HG03460 (cell line): Measurements from ENCODE around the gene NPIPB2.
A peak's percentile ranks its signal among the peaks of the same experiment; 100 is the strongest.
"Not testable (repeated sequence)": the region's sequence is repeated elsewhere in the genome, so short reads cannot be mapped to it uniquely, and the experiment has no call there.

Experiments
- ATAC-seq: cut with Tn5 transposase; IDR thresholded peaks from one replicate; pipeline ENCODE4 v1.9.1; 2021; ENCODE audit not compliant: unreplicated experiment

Gene NPIPB2

DNA sequence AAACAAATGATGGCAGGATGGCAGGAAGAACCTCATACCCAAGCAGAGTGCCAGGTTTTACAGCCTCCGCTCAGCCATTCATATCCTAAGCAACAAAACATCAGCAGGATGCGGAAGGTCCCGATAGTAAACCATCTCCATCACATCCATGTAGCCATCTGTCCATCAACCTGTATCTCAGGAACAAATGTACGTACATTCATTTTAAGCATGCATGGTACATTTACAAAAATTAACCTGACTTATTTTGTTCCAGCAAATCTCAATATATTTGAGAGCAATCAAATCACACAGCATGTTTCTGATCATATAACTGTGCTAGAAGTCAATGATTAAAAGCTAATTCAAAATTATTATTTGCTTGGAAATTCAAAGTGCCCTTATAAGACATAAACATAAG, at the start of gene NPIPB2:
TSS of gene NPIPB2 (minus strand) at position 101 of the 400 bp plus-strand sequence. CDS start at position 101, 0 bp downstream.
- not testable (repeated sequence) for ATAC-seq

DNA sequence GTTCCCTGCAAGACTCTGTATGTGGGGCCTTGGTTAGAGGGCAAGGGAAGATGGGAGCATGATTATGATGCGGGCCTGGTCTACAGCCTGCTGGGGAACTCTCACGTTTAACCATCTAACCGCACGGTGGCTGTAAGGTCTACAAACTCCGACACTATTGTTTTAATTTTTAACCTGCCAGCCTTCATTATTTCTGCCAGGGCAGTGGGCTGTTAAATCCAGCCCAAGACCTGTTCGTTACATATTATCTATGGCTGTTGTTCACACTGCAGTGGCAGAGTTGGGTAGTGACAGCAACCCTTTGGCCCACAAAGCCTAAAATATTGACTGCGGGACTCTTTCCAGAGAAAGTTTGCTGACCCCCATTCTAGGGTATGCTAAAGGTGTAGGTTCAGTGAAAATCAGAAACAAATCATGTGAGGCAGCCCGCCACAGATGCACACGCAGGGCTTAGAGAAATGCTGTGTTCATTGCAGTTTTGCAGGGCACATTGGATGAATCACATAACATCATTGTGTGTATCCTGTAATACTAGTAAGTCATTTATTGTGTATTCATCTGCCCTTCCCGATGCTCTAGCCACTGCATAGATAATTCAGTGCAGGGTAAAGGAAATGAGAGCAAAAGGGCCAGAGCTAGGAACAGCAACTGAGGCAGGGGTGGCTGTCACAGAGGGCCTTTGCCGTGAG, 49.0 kb upstream of the NPIPB2 start:
- ATAC-seq = peak; percentile 63

DNA sequence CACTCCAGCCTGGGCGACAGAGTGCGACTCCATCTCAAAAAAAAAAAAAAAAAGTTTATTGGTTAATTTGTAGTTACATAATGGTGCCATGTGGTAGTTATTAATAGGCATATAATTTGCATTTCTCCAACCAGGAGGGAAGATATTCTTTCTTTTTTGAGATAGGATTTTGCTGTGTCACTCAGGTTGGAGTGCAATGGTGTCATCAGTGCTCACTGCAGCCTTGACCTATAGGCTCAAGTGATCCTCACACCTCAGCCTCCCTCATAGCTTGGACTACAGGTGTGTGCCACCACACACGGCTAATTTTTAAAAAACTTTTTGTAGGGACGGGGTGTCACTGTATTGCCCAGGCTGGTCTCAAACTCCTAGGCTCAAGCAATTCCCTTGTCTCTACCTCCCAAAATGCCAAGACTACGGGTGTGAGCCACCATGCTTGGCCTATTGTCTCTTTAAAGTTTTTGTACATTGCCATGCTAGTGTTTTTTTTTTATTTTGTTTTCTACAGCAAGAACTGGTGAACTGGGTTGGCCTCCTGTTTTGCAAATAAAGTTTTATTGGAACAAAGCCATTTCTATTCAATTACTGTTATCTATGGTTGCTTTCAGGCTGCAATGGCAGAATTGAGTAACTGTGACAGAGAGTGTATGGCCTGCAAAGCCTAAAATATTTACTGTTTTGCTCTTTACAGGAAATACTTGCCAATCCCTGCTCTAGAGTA, 46.6 kb upstream of the NPIPB2 start:
- no peak for ATAC-seq

DNA sequence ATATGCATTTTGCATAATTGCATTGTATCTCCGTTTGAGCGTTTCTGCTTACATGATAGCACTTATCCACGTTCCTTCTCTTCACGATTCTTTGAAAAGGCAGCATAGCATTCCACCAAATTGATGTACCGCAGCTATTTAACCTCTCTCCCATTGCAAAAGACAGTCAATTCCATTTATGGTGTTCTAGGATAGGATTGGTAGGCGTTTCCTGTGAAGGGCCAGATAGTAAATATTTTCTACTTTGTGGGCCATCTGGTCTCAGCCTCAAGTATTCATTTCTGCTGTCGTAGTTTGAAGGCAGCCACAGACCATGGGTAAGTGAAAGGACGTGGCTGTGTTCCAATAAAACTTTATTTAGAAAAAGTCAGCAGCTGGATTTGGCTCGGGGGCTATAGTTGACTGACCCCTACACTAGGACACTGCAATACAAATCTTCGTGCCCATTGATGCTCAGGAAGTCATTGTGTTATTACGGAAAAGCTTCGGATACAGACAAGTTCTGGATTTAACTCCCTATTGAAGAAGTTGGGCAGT, 44.7 kb upstream of the NPIPB2 start:
- no peak for ATAC-seq

DNA sequence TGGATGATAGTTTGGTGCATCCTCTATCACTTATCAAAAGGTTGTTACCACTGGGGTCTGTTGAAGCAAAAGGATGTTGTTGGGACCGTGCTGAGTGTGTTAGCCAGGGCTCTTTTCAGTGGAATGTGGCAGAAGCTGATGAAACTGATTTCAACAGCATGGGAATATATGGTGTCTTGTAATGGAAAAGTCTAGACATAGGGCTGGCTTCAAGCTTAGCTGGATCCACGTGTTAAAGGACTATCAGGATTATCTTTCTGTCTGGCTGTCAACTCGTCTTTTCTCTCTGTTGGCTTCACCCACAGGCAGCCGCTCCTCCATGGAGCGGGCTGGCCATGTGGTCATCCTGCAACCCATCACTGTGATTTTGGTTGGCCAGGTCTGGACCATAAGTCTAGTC, 43.4 kb upstream of the NPIPB2 start:
- ATAC-seq = no peak

DNA sequence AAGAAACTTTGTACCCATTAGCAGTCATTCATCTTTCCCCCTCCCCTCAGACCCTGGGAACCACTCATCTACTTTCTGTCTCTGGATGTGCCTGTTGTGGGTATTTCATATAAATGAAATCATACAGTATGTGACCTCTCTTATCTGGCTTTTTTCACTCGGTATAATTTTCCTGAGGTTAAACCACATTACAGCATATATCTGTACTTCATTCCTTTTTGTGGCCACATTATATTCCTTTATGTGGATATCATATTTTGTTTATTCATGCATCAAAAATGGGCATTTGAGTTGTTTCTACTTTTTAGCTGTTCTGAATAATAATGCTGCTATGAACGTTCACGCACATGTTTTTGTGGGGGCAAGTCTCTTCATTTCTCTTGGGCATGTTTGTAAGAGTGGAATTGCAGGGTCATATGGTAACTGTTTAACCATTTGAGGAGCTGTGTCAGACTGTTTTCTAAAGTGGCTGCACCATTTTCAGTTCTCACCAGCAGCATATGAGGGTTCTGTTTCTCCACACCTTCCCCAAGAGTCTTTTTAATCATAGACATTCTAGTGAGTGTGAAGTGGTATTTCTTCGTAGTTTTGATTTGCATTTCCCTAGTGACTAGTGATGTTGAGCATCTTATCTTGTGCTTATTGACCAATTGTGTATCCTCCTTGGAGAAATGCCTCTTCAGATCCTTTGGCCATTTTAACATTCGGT, 38.4 kb upstream of the NPIPB2 start:
- ATAC-seq = peak; percentile 29

DNA sequence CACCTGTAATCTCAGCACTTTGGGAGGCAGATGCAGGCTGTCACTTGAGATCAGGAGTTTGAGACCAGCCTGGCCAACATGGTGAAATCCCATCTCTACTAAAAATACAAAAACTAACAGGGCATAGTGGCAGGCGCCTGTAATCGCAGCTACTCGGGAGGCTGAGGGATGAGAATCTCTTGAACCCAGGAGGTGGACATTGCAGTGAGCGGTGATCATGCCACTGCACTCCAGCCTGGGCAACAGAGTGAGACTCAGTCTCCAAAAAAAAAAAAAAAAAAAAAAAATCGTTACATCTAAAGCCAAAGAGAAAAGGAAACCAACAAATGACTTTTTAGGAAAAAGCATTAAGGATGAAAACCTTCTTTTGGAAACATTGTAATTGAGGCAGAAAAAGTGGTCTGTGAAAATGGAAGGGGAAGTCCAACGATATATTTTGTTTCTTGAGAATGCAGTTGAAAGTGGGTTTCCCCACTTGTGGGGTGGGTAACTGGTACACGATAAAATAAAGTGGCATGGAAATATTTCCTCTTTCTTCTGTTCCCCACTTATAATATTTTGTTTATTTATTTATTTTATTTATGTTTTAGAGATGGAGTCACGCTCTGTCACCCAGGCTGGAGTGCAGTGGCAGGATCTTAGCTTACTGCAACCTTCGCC, 37.3 kb upstream of the NPIPB2 start:
- no peak for ATAC-seq

DNA sequence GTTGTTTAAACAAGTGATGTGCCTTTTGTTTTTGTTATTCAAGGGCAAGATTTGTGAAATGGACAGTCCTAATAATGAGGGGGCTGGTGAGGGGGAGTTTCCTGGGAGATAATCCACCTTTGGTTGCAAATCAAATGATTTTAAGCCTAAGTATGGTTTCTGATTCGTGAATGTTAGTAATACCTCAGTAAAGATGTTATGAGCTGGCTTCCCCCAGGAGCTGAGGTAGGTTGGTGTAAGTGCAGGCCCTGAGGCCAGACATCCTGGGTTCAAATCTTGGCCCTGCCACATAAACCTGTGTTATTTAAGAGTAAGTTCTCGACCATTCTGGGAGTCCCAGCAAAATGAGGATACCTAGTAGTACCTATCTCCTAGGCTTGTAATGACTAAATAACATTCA, 36.2 kb upstream of the NPIPB2 start:
- ATAC-seq = no peak

DNA sequence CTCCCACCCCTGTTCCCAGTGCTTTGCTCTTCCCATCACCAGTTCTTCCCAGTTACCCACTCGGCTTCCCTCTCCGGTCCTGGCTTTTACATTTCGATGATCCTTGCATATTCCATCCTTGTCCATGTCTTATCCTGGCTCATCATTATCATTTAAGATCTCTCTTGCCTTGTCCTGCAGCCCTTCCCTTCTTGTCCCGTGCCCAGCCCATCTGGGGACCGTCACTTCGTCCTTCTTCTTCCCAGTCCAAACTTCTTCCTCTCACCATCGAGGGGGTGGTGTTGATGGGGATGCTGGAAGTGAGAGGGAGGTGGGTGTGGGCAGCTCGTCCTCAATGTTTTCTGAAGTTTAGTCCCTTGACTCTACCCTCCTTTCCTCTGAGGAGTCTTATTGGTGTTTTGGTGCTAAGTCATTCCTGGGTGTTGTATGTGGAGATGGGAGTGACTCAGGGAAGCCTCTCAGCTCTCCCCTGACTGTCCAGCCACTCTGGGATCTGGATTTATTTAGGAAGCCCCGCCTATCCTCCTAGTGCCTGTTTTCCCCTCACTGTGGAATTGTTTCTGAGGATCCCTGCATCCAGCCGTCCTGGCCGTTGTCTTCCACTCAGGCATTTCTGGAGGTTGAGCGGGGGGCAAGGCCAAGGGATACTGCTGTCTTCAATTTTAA, 35.7 kb upstream of the NPIPB2 start:
- no peak for ATAC-seq

DNA sequence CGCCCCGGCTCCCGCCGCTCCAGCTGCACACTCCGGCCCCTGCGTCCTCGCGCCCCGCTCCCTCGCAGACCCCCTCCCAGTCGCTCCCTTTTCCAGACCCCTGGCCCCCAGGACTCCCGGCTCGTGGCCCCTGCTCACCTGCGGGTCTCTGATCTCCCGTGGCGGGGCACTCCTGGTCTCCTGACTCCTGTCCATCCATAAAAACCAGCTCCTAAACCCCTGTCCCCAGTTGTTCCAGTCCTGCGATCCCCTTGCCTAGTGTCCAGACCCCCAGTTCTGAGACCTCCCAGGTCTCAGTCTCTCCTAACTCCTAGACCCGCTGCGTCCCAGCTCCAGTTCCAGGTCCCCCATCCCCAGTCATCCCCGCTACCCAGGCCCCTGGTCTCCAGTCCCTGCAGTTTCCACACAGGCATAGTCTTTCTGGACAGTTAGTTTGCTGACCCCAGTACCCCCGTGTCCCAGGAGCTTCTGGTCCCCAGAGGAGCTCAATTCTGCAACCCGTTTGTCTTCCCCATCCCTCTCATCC, 35.1 kb upstream of the NPIPB2 start:
- ATAC-seq = peak; percentile 4

DNA sequence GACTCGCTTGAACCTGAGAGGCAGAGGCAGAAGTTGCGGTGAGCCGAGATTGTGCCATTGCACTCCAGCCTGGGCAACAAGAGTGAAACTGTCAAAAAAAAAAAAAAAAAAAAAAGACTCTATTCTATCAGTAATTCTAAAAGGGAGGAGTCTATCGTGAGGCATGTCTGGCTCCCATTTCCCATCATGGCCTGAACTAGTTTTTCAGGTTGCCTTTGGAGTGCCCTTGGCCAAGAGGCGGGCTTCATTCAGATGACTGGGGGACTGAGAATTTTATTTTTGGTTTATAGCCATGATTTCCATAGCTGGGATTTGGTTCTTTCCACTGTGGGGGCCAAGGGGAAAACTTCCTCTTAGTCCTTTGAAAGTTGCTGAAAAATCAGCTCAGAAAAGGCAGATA, 31.2 kb upstream of the NPIPB2 start:
- no peak for ATAC-seq

DNA sequence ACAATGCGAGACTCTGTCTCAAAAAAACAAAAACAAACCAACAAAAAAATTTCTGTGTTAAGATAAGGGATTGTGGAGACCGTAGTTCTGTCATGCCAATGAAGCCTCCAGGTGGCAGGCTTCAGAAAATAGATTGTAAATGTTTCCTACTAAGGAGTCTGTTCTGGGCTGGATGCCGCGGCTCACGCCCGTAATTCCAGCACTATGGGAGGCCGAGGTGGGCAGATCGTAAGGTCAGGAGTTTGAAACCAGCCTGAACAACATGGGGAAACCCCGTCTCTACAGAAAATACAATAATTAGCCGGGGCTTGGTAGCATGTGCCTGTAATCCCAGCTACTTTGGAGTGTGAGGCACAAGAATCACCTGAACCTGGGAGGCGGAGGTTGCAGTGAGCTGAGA, 30.3 kb upstream of the NPIPB2 start:
- ATAC-seq = no peak

DNA sequence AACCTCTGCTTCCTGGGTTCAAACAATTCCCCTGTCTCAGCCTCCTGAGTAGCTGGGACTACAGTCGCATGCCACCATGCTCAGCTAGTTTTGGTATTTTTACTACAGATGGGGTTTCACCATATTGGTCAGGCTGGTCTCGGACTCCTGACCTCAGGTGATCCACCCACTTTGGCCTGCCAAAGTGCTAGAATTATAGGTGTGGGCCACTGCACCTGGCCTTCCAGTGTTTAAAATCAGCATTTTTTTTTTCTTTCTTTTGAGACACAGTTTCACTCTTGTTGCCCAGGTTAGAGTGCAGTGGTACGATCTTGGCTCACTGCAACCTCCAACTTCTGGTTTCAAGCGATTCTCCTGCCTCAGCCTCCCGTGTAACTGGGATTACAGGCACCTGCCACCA, 28.4 kb upstream of the NPIPB2 start:
- not testable (repeated sequence) for ATAC-seq

DNA sequence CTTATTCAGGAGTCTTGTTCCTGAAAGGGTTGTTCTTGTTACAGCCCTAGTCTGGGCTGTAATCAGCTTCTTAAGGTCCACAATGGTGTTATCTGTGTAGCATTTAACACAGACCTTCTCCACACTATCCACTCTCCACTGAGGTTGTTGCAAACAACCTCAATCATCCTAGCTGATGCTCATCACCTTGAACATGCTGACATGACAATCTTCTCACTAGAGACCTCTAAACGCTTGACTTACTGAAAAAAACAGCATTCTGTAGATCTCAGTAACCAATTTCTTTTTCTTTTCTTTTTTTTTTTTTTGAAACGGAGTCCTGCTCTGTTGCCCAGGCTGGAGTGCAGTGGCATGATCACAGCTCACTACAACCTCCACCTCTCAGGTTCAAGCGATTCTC, 26.7 kb upstream of the NPIPB2 start:
- ATAC-seq = no peak

DNA sequence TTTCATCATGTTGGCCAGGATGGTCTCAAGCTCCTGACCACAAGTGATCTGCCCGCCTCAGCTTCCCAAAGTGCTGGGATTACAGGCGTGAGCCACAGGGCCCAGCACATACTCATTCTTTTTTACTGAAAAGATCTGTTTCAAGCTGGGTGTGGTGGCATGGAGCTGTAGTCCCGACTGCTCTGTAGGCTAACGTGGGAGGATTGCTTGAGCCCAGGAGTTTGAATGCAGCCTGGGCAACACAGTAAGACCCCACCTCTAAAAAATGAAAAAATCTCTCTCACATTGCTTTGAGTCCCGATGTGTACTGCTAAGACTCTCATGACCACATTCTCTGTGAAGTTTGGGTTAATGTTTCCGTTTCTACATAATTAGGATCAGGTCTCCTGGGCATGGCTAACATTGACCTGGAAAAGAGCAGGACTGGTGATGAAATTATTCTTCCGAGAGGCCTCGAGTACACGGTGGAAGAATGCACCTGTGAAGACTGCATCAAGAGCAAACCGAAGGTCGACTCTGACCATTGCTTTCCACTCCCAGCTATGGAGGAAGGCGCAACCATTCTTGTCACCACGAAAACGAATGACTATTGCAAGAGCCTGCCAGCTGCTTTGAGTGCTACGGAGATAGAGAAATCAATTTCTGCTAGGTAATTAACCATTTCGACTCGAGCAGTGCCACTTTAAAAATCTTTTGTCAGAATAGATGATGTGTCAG, 25.5 kb upstream of the NPIPB2 start:
- ATAC-seq = no peak

DNA sequence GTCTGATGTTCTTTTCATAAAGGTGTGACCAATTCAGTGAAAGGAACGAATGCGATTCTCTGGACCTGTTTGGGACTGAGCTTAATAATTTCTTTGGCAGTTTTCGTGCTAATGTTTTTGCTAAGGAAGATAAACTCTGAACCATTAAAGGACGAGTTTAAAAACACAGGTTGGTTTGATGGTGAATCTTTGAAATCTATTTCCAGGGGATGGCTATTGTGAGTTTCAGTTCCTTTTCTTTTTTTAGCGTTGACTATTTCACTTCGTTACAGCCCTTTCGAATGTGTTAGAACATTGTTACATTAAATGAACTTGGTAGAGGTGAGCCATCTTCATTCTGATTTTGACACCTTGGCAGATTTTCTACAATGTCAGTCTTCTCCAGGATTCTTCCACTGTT, 24.3 kb upstream of the NPIPB2 start:
- ATAC-seq = peak; percentile 38

DNA sequence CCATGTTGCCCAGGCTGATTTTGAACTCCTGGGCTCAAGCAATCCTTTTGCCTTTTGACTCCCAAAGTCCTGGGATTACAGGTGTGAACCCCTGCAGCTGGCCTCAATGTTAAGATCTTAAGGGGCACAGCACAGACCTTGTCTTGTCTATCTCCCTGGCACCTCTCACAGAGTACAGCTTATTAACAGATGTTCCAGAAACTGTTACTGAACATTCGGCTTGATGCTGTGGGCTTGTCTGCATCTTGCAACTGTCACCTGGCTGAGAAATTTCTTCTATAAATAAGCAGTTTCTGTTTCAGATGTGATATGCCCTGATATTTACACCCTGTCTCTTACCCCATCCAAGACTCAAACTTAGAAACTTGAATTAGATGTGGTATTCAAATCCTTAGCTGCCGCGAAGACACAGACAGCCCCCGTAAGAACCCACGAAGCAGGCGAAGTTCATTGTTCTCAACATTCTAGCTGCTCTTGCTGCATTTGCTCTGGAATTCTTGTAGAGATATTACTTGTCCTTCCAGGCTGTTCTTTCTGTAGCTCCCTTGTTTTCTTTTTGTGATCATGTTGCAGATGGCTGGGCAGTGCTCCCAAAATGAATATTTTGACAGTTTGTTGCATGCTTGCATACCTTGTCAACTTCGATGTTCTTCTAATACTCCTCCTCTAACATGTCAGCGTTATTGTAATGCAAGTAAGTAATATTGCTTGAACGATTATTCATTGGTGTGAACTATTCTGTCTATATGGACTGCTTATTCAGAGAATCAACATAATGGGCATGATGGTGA, 23.1 kb upstream of the NPIPB2 start, which contains the start of gene TNFRSF17:
TSS of gene TNFRSF17 (plus strand) at position 450 of the 791 bp plus-strand sequence. CDS start at position 565, 115 bp downstream.
- ATAC-seq = peak; percentile 83

DNA sequence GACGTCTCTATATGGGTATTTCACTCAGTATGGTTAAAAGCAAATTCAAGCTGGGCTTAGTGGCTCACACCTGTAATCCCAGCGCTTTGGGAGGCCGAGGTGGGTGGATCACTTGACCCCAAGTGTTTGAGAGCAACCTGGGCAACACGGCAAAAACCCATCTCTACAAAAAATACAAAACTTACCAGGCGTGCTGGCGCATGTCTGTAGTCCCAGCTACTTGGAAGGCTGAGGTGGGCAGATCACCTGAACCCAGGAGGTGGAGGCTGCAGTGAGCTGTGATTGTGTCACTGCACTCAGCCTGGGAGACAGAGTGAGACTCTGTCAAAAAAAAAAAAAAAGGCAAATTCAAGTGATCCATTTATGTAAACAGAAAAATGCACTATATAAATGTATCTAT, 21.9 kb upstream of the NPIPB2 start:
- no peak for ATAC-seq

DNA sequence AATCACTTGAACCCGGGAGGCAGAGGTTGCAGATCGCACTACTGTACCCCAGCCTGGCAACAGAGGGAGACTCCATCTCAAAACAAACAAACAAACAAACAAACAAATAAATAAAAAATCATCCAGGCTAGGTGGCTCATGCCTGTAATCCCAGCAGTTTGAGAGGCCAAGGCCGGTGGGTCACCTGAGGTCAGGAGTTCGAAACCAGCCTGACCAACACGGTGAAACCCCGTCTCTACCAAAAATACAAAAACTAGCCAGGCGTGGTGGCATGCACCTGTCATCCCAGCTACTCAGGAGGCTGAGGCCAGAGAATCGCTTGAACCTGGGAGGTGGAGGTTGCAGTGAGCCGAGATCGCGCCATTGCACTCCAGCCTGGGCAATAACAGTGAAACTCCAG, 21.1 kb upstream of the NPIPB2 start:
- not testable (repeated sequence) for ATAC-seq
